ENCODE results near the gene PDX1. TPM values are rescaled to one million over a fixed set of nuclear protein-coding genes. Genes with fewer than 3 reads are reported as not detected.

Gene PDX1
- total and polyA plus RNA-seq, 9 donors, result 0.32 to 1.1 TPM; not detected in 7

GRCh38 chr13:27915301-27916207 lies 4.2 kb upstream of the PDX1 start:
- no peaks in the 10 kb centered on the region for H3K9me3 ChIP-seq (replicated peaks; ENCODE audit: control insufficient read depth, low read depth, low read length)
- peaks cover 85% of the 10 kb centered on the region for H3K27me3 ChIP-seq (ENCODE audit: control insufficient read depth, insufficient read depth, low read length)
- DNase-seq, result no peak
- H3K4me3 ChIP-seq (ENCODE audit: low read length), result no peak overlapping the region
- H3K4me1 ChIP-seq (ENCODE audit: control insufficient read depth, insufficient read depth, low read length), result peaks cover 11% of the 10 kb centered on the region
- no peak overlapping the region for H3K27ac ChIP-seq (ENCODE audit: low read length)
- no peaks in the 10 kb centered on the region for H3K36me3 ChIP-seq (ENCODE audit: control insufficient read depth, insufficient read depth, low read length)
- WGBS (ENCODE audit: insufficient coverage), result 44% methylated on average over 5 of the region's 10 CpGs

GRCh38 chr13:27917121-27917947 lies 2.5 kb upstream of the PDX1 start:
- no peak overlapping the region for H3K27ac ChIP-seq (ENCODE audit: low read length)
- peaks cover 23% of the 10 kb centered on the region for H3K4me1 ChIP-seq (ENCODE audit: control insufficient read depth, insufficient read depth, low read length)
- no peak overlapping the region for H3K4me3 ChIP-seq (ENCODE audit: low read length)
- no peaks in the 10 kb centered on the region for H3K36me3 ChIP-seq (ENCODE audit: control insufficient read depth, insufficient read depth, low read length)
- WGBS (ENCODE audit: insufficient coverage), result 2% methylated on average over 18 of the region's 48 CpGs
- no peaks in the 10 kb centered on the region for H3K9me3 ChIP-seq (replicated peaks; ENCODE audit: control insufficient read depth, low read depth, low read length)
- peaks cover 92% of the 10 kb centered on the region for H3K27me3 ChIP-seq (ENCODE audit: control insufficient read depth, insufficient read depth, low read length)
- DNase-seq, result no peak

- Histone ChIP-seq H3K4me1 (ENCODE audit: control insufficient read depth, insufficient read depth, low read length) (peaks cover 23% of the 10 kb centered on the region), H3K27me3 (ENCODE audit: control insufficient read depth, insufficient read depth, low read length) (peaks cover 97% of the 10 kb centered on the region), H3K36me3 (ENCODE audit: control insufficient read depth, insufficient read depth, low read length) (no peaks in the 10 kb centered on the region), H3K27ac (ENCODE audit: low read length) (no peak overlapping the region), H3K4me3 (ENCODE audit: low read length) (no peak overlapping the region), H3K9me3 (replicated peaks; ENCODE audit: control insufficient read depth, low read depth, low read length) (no peaks in the 10 kb centered on the region)
- 8% methylated on average over 43 of the region's 46 CpGs for WGBS (ENCODE audit: insufficient coverage)
- no peak for DNase-seq
Measured at GRCh38 chr13:27918041-27918917, 1.5 kb upstream of the PDX1 start.

GRCh38 chr13:27918918-27919658 lies 712 bp upstream of the PDX1 start:
- no peak overlapping the region for H3K4me3 ChIP-seq (ENCODE audit: low read length)
- no peaks in the 10 kb centered on the region for H3K36me3 ChIP-seq (ENCODE audit: control insufficient read depth, insufficient read depth, low read length)
- H3K9me3 ChIP-seq (replicated peaks; ENCODE audit: control insufficient read depth, low read depth, low read length), result no peaks in the 10 kb centered on the region
- no peak for DNase-seq
- 2% methylated on average over 8 of the region's 23 CpGs for WGBS (ENCODE audit: insufficient coverage)
- H3K27me3 ChIP-seq (ENCODE audit: control insufficient read depth, insufficient read depth, low read length), result peaks cover 96% of the 10 kb centered on the region
- peaks cover 23% of the 10 kb centered on the region for H3K4me1 ChIP-seq (ENCODE audit: control insufficient read depth, insufficient read depth, low read length)
- H3K27ac ChIP-seq (ENCODE audit: low read length), result no peak overlapping the region

GRCh38 chr13:27919659-27919933 lies 204 bp upstream of the PDX1 start:
- 2% methylated on average over 10 of the region's 11 CpGs for WGBS (ENCODE audit: insufficient coverage)
- Histone ChIP-seq H3K27me3 (ENCODE audit: control insufficient read depth, insufficient read depth, low read length) (peaks cover 97% of the 10 kb centered on the region), H3K4me3 (ENCODE audit: low read length) (no peak overlapping the region), H3K4me1 (ENCODE audit: control insufficient read depth, insufficient read depth, low read length) (peaks cover 23% of the 10 kb centered on the region), H3K9me3 (replicated peaks; ENCODE audit: control insufficient read depth, low read depth, low read length) (no peaks in the 10 kb centered on the region), H3K36me3 (ENCODE audit: control insufficient read depth, insufficient read depth, low read length) (no peaks in the 10 kb centered on the region), H3K27ac (ENCODE audit: low read length) (no peak overlapping the region)
- no peak for DNase-seq

- WGBS (ENCODE audit: insufficient coverage), result under 1% methylated on average over 40 of the region's 40 CpGs
- H3K27ac ChIP-seq (ENCODE audit: low read length), result no peak overlapping the region
- H3K4me3 ChIP-seq (ENCODE audit: low read length), result peak overlapping the region; percentile 22
- H3K36me3 ChIP-seq (ENCODE audit: control insufficient read depth, insufficient read depth, low read length), result no peaks in the 10 kb centered on the region
- peak; percentile 31 for DNase-seq
- H3K4me1 ChIP-seq (ENCODE audit: control insufficient read depth, insufficient read depth, low read length), result peaks cover 23% of the 10 kb centered on the region
- H3K27me3 ChIP-seq (ENCODE audit: control insufficient read depth, insufficient read depth, low read length), result peaks cover 98% of the 10 kb centered on the region
- no peaks in the 10 kb centered on the region for H3K9me3 ChIP-seq (replicated peaks; ENCODE audit: control insufficient read depth, low read depth, low read length)
Measured at GRCh38 chr13:27920677-27921420, 1.0 kb downstream of the PDX1 start.

- WGBS (ENCODE audit: insufficient coverage), result 1% methylated on average over 31 of the region's 41 CpGs
- H3K36me3 ChIP-seq (ENCODE audit: control insufficient read depth, insufficient read depth, low read length), result no peaks in the 10 kb centered on the region
- H3K27ac ChIP-seq (ENCODE audit: low read length), result no peak overlapping the region
- no peak for DNase-seq
- no peaks in the 10 kb centered on the region for H3K9me3 ChIP-seq (replicated peaks; ENCODE audit: control insufficient read depth, low read depth, low read length)
- H3K4me3 ChIP-seq (ENCODE audit: low read length), result peak overlapping the region; percentile 22
- peaks cover 23% of the 10 kb centered on the region for H3K4me1 ChIP-seq (ENCODE audit: control insufficient read depth, insufficient read depth, low read length)
- H3K27me3 ChIP-seq (ENCODE audit: control insufficient read depth, insufficient read depth, low read length), result peaks cover 98% of the 10 kb centered on the region
Measured at GRCh38 chr13:27921421-27921960, 1.7 kb downstream of the PDX1 start.

- Histone ChIP-seq H3K9me3 (replicated peaks; ENCODE audit: control insufficient read depth, low read depth, low read length) (no peaks in the 10 kb centered on the region), H3K4me3 (ENCODE audit: low read length) (no peak overlapping the region), H3K4me1 (ENCODE audit: control insufficient read depth, insufficient read depth, low read length) (peaks cover 21% of the 10 kb centered on the region), H3K36me3 (ENCODE audit: control insufficient read depth, insufficient read depth, low read length) (no peaks in the 10 kb centered on the region), H3K27ac (ENCODE audit: low read length) (no peak overlapping the region), H3K27me3 (ENCODE audit: control insufficient read depth, insufficient read depth, low read length) (peaks cover 98% of the 10 kb centered on the region)
- under 1% methylated on average over 22 of the region's 39 CpGs for WGBS (ENCODE audit: insufficient coverage)
- no peak for DNase-seq
Measured at GRCh38 chr13:27921961-27922882, 2.4 kb downstream of the PDX1 start.
